Measurements from ENCODE around the gene CHD6.
A peak's percentile ranks its signal among the peaks of the same experiment; 100 is the strongest.

The CHD6 gene

DNA sequence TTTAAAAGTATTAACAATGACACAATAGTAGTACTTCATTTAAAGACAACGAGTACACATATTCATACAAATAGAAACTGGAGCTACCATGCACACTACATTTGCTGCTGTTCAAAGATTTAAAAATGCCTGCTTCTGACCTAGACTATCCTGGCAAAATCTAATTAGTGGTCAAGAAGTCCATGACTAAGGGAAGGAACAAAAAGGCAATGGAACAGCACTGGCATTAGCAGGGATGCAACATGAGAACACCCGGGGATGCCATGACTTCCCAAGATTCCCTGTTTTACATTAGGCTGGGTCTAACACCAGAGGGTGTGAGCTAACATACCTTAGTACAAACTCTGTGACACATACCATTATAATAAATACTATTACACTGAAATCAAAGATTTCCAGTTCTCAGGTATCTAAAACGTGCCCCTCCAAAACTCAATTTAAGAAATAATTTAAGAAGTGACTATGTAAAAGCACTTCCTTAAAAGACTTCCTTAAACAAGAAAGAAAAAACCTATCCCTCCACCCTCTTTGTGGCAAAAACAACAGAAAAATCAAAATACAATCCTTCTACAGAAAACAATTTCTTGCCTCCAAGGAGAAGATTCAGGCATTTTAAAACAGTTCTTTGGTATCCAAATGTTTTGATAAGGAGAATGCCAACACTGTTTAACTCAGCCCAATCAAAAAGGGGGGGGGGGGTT lies 25.5 kb downstream of the CHD6 start:
- DNase-seq: no peak
- no peak overlapping the region for H3K27ac ChIP-seq
- in situ Hi-C loops (cut with HindIII; ENCODE audit: low pct_ligation_motif_present, low sequenced_read_pairs): no loop called here

GRCh38 chr20:41587956-41588355 lies 30.2 kb downstream of the CHD6 start:
- DNase-seq: peak; percentile 53

More for the DNA sequence above, 25.5 kb downstream of the CHD6 start:
- Histone ChIP-seq H3K27me3 (replicated peaks) (no peaks in the 10 kb centered on the region), H3K36me3 (replicated peaks) (peaks cover 4% of the 10 kb centered on the region), H3K4me3 (ENCODE audit: low read depth, low read length) (no peak overlapping the region)
- TF ChIP-seq, protein P1, sequence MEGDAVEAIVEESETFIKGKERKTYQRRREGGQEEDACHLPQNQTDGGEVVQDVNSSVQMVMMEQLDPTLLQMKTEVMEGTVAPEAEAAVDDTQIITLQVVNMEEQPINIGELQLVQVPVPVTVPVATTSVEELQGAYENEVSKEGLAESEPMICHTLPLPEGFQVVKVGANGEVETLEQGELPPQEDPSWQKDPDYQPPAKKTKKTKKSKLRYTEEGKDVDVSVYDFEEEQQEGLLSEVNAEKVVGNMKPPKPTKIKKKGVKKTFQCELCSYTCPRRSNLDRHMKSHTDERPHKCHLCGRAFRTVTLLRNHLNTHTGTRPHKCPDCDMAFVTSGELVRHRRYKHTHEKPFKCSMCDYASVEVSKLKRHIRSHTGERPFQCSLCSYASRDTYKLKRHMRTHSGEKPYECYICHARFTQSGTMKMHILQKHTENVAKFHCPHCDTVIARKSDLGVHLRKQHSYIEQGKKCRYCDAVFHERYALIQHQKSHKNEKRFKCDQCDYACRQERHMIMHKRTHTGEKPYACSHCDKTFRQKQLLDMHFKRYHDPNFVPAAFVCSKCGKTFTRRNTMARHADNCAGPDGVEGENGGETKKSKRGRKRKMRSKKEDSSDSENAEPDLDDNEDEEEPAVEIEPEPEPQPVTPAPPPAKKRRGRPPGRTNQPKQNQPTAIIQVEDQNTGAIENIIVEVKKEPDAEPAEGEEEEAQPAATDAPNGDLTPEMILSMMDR (IDR thresholded peaks at IDR 0.05; ENCODE audit: low read depth, low read length, missing control alignments): no peak

DNA sequence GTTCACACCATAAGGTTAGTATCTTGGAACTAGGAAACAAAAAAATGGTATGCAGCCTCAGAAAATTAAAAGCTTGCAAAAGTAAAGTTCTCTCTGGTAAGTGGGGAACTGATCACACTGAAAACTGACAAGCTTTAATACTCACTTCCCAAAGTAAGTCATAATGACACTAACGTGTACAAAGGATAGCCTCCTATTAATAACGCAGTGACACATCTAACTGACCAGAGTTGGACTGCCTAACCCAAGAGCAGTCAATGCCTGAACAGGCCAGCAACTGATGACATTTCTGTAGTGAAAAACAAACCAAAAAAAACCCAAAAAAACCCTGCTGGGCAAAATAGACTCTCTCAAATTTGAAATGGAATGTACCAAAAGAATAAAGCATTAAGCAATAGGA lies 30.7 kb downstream of the CHD6 start:
- no peaks in the 10 kb centered on the region for H3K36me3 ChIP-seq (replicated peaks)

More at GRCh38 chr20:41587956-41588355, 30.2 kb downstream of the CHD6 start:
- in situ Hi-C loops (cut with HindIII; ENCODE audit: low pct_ligation_motif_present, low sequenced_read_pairs): no loop called here
- H3K27me3 ChIP-seq (replicated peaks): no peaks in the 10 kb centered on the region
- no peaks in the 10 kb centered on the region for H3K36me3 ChIP-seq (replicated peaks)
- H3K4me3 ChIP-seq (ENCODE audit: low read depth, low read length): no peak overlapping the region
- no peak overlapping the region for H3K27ac ChIP-seq
- TF ChIP-seq, protein P1 (IDR thresholded peaks at IDR 0.05; ENCODE audit: low read depth, low read length, missing control alignments): no peak

GRCh38 chr20:41586772-41587171 lies 31.4 kb downstream of the CHD6 start:
- H3K27me3 ChIP-seq (replicated peaks): no peaks in the 10 kb centered on the region
- in situ Hi-C loops (cut with HindIII; ENCODE audit: low pct_ligation_motif_present, low sequenced_read_pairs): no loop called here
- H3K4me3 ChIP-seq (ENCODE audit: low read depth, low read length): no peak overlapping the region
- no peak overlapping the region for H3K27ac ChIP-seq
- no peaks in the 10 kb centered on the region for H3K36me3 ChIP-seq (replicated peaks)
- DNase-seq: no peak
- TF ChIP-seq, protein P1 (IDR thresholded peaks at IDR 0.05; ENCODE audit: low read depth, low read length, missing control alignments): no peak

More for the DNA sequence above, 30.7 kb downstream of the CHD6 start:
- H3K4me3 ChIP-seq (ENCODE audit: low read depth, low read length): no peak overlapping the region
- DNase-seq: no peak
- TF ChIP-seq, protein P1 (IDR thresholded peaks at IDR 0.05; ENCODE audit: low read depth, low read length, missing control alignments): no peak
- no peak overlapping the region for H3K27ac ChIP-seq
- in situ Hi-C loops (cut with HindIII; ENCODE audit: low pct_ligation_motif_present, low sequenced_read_pairs): no loop called here
- H3K27me3 ChIP-seq (replicated peaks): no peaks in the 10 kb centered on the region

GRCh38 chr20:41580350-41580749 lies 37.8 kb downstream of the CHD6 start:
- no peak for DNase-seq
- in situ Hi-C loops (cut with HindIII; ENCODE audit: low pct_ligation_motif_present, low sequenced_read_pairs): no loop called here
- H3K27ac ChIP-seq: no peak overlapping the region
- no peak overlapping the region for H3K4me3 ChIP-seq (ENCODE audit: low read depth, low read length)
- TF ChIP-seq, protein P1 (IDR thresholded peaks at IDR 0.05; ENCODE audit: low read depth, low read length, missing control alignments): no peak
- no peaks in the 10 kb centered on the region for H3K27me3 ChIP-seq (replicated peaks)
- H3K36me3 ChIP-seq (replicated peaks): no peaks in the 10 kb centered on the region
